ENCODE results near the gene TXK.

TXK gene

DNA sequence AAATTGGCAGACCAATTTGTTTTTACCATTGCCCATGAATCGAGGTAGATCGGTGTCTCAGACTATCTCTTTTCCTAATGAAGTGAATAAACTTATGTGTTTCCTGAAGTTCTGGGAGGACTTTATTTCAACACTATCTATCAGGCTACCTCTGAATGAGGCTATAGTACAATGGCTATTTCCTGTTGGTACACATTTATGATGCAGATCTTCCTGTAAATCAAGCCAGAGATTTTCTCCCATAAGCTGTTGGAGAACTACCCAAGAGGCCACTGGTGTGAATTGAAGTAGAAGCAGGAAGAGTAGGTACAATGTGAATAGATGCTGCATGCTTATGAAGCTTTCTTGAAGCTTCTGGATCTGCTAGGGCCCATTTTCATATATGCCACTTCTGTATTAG, 16.0 kb downstream of the TXK start:
- no peaks in the 10 kb centered on the region for H3F3A ChIP-seq (ENCODE audit: low read depth)

DNA sequence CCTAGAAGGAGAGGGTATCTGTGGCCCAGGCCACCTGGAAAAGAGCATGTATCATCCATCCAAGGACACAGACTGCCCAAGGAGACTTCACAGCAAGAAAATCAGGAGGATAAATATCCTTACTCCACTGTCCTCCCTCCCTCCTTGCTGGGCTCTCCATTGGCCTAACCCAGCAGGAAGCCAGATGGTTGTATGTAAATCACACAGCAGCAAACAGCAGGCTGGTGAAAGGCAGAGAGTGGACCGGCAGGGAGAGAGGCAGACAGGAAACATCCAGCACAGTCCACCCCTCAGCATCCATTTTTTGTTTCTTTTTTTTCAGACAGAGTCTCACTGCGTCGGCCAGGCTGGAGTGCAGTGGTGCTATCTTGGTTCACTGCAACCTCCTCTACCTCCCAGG, 17.5 kb downstream of the TXK start:
- no peaks in the 10 kb centered on the region for H3K79me2 ChIP-seq (ENCODE audit: insufficient read depth, low read length)
- no peaks in the 10 kb centered on the region for H4K20me1 ChIP-seq (ENCODE audit: insufficient read depth, low read length, poor library complexity, severe bottlenecking)

More for the DNA sequence above, 16.0 kb downstream of the TXK start:
- no peaks in the 10 kb centered on the region for H3K27me3 ChIP-seq (ENCODE audit: insufficient read depth, low read length, poor library complexity, severe bottlenecking)
- H3K9ac ChIP-seq (ENCODE audit: low read depth, low read length, poor library complexity, severe bottlenecking), result no peak overlapping the region
- no peaks in the 10 kb centered on the region for H3K9me2 ChIP-seq (replicated peaks; ENCODE audit: low read depth, low read length)
- no peaks in the 10 kb centered on the region for H3K36me3 ChIP-seq (ENCODE audit: insufficient read depth, low read length)
- no peak overlapping the region for H3K4me2 ChIP-seq (ENCODE audit: low read depth, low read length, poor library complexity, severe bottlenecking)
- H3K79me2 ChIP-seq (ENCODE audit: insufficient read depth, low read length), result no peaks in the 10 kb centered on the region
- H3K4me3 ChIP-seq (ENCODE audit: low read length, poor library complexity, severe bottlenecking), result no peak overlapping the region
- TF ChIP-seq EZH2phosphoT487 (IDR thresholded peaks at IDR 0.05; ENCODE audit: borderline replicate concordance), result no peak
- TF ChIP-seq, protein P1, sequence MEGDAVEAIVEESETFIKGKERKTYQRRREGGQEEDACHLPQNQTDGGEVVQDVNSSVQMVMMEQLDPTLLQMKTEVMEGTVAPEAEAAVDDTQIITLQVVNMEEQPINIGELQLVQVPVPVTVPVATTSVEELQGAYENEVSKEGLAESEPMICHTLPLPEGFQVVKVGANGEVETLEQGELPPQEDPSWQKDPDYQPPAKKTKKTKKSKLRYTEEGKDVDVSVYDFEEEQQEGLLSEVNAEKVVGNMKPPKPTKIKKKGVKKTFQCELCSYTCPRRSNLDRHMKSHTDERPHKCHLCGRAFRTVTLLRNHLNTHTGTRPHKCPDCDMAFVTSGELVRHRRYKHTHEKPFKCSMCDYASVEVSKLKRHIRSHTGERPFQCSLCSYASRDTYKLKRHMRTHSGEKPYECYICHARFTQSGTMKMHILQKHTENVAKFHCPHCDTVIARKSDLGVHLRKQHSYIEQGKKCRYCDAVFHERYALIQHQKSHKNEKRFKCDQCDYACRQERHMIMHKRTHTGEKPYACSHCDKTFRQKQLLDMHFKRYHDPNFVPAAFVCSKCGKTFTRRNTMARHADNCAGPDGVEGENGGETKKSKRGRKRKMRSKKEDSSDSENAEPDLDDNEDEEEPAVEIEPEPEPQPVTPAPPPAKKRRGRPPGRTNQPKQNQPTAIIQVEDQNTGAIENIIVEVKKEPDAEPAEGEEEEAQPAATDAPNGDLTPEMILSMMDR (conservative IDR thresholded peaks at IDR 0.05; ENCODE audit: low read length), result no peak
- H4K20me1 ChIP-seq (ENCODE audit: insufficient read depth, low read length, poor library complexity, severe bottlenecking), result no peaks in the 10 kb centered on the region
- no peak overlapping the region for H2AFZ ChIP-seq (ENCODE audit: low read length)
- peaks cover 39% of the 10 kb centered on the region for H3K4me1 ChIP-seq (ENCODE audit: insufficient read depth, low read length, poor library complexity, severe bottlenecking)
- H3K9me3 ChIP-seq (ENCODE audit: insufficient read depth, low read depth, low read length), result no peaks in the 10 kb centered on the region

DNA sequence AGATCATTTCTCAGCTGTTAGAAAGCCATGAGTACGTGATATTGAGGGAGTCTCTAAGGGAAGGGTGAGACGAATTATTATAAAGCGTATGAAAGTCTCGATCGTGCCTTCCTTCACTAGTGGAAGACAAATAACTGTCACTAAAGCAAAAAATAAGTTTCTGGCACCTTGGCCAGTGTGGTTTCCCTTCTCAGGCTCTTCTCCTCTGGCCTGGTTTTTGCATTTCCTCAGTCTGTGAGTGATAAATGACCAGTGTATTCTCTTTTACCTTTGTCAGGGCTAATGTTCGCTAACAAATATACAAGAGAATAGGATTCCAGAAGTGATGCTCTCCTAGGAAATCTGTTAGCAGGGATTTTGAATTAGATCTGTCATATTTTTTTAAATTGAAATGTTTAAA, 19.6 kb downstream of the TXK start:
- Histone ChIP-seq H3F3A (ENCODE audit: low read depth) (no peaks in the 10 kb centered on the region), H3K9ac (ENCODE audit: low read depth, low read length, poor library complexity, severe bottlenecking) (peak overlapping the region; percentile 71), H3K79me2 (ENCODE audit: insufficient read depth, low read length) (no peaks in the 10 kb centered on the region), H3K9me3 (ENCODE audit: insufficient read depth, low read depth, low read length) (no peaks in the 10 kb centered on the region), H3K9me2 (replicated peaks; ENCODE audit: low read depth, low read length) (no peaks in the 10 kb centered on the region), H3K4me3 (ENCODE audit: low read length, poor library complexity, severe bottlenecking) (peak overlapping the region; percentile 74), H3K4me2 (ENCODE audit: low read depth, low read length, poor library complexity, severe bottlenecking) (peak overlapping the region; percentile 81), H3K27me3 (ENCODE audit: insufficient read depth, low read length, poor library complexity, severe bottlenecking) (no peaks in the 10 kb centered on the region), H4K20me1 (ENCODE audit: insufficient read depth, low read length, poor library complexity, severe bottlenecking) (no peaks in the 10 kb centered on the region), H3K36me3 (ENCODE audit: insufficient read depth, low read length) (no peaks in the 10 kb centered on the region), H2AFZ (ENCODE audit: low read length) (peak overlapping the region; percentile 86), H3K4me1 (ENCODE audit: insufficient read depth, low read length, poor library complexity, severe bottlenecking) (peaks cover 52% of the 10 kb centered on the region)
- TF ChIP-seq, protein P1 (conservative IDR thresholded peaks at IDR 0.05; ENCODE audit: low read length), result no peak
- no peak for TF ChIP-seq EZH2phosphoT487 (IDR thresholded peaks at IDR 0.05; ENCODE audit: borderline replicate concordance)

More for the DNA sequence above, 17.5 kb downstream of the TXK start:
- Histone ChIP-seq H3F3A (ENCODE audit: low read depth) (no peaks in the 10 kb centered on the region), H3K9me3 (ENCODE audit: insufficient read depth, low read depth, low read length) (no peaks in the 10 kb centered on the region), H3K9ac (ENCODE audit: low read depth, low read length, poor library complexity, severe bottlenecking) (no peak overlapping the region), H3K36me3 (ENCODE audit: insufficient read depth, low read length) (no peaks in the 10 kb centered on the region), H3K4me1 (ENCODE audit: insufficient read depth, low read length, poor library complexity, severe bottlenecking) (peaks cover 46% of the 10 kb centered on the region), H3K4me3 (ENCODE audit: low read length, poor library complexity, severe bottlenecking) (no peak overlapping the region), H3K9me2 (replicated peaks; ENCODE audit: low read depth, low read length) (no peaks in the 10 kb centered on the region), H3K27me3 (ENCODE audit: insufficient read depth, low read length, poor library complexity, severe bottlenecking) (no peaks in the 10 kb centered on the region), H3K4me2 (ENCODE audit: low read depth, low read length, poor library complexity, severe bottlenecking) (no peak overlapping the region), H2AFZ (ENCODE audit: low read length) (no peak overlapping the region)
- no peak for TF ChIP-seq EZH2phosphoT487 (IDR thresholded peaks at IDR 0.05; ENCODE audit: borderline replicate concordance)
- TF ChIP-seq, protein P1 (conservative IDR thresholded peaks at IDR 0.05; ENCODE audit: low read length), result no peak
